ENCODE results near the gene TBCC. TPM values are rescaled to one million over a fixed set of nuclear protein-coding genes. Genes with fewer than 3 reads are reported as not detected.

The TBCC gene
- total RNA-seq, 1 experiment from 2014 or later: 36.2 TPM

- no peak for DNase-seq
- no peaks in the 10 kb centered on the region for H3K4me1 Mint-ChIP-seq (ENCODE audit: low read depth, unreplicated experiment)
- no peak overlapping the region for H3K27ac Mint-ChIP-seq (ENCODE audit: unreplicated experiment)
- peaks cover 23% of the 10 kb centered on the region for H3K36me3 Mint-ChIP-seq (ENCODE audit: insufficient read depth, unreplicated experiment)
- CTCF ChIA-PET: no interaction called here
- no TSS peak for BruUV-seq (replicated peaks)
- H3K27me3 Mint-ChIP-seq (ENCODE audit: unreplicated experiment): no peaks in the 10 kb centered on the region
- no peak overlapping the region for H3K4me3 Mint-ChIP-seq (ENCODE audit: low read depth, unreplicated experiment)
- no peaks in the 10 kb centered on the region for H3K9me3 Mint-ChIP-seq (ENCODE audit: low read depth, unreplicated experiment)
- no peak for TF ChIP-seq CTCF (IDR thresholded peaks at IDR 0.05; ENCODE audit: unreplicated experiment)
- intact Hi-C loops (cut with micrococcal nuclease; ENCODE audit: unreplicated experiment): no loop called here
These were observed 48.6 kb downstream of the TBCC start for GRCh38 chr6:42697268-42697655.

GRCh38 chr6:42696526-42697267, 49.2 kb downstream of the TBCC start:
- Mint-ChIP-seq H3K27me3 (ENCODE audit: unreplicated experiment) (no peaks in the 10 kb centered on the region), H3K4me1 (ENCODE audit: low read depth, unreplicated experiment) (no peaks in the 10 kb centered on the region), H3K27ac (ENCODE audit: unreplicated experiment) (no peak overlapping the region), H3K36me3 (ENCODE audit: insufficient read depth, unreplicated experiment) (peaks cover 25% of the 10 kb centered on the region), H3K4me3 (ENCODE audit: low read depth, unreplicated experiment) (no peak overlapping the region), H3K9me3 (ENCODE audit: low read depth, unreplicated experiment) (no peaks in the 10 kb centered on the region)
- no TSS peak for BruUV-seq (replicated peaks)
- no peak for DNase-seq
- intact Hi-C loops (cut with micrococcal nuclease; ENCODE audit: unreplicated experiment): no loop called here
- CTCF ChIA-PET: interaction anchor here (0.6 kb wide), 1 partner anchor 33 kb away, joined by 3 read pairs; no protein-coding TSS in a partner anchor
- TF ChIP-seq CTCF (IDR thresholded peaks at IDR 0.05; ENCODE audit: unreplicated experiment): no peak

GRCh38 chr6:42694586-42694985, 51.3 kb downstream of the TBCC start:
- intact Hi-C loops (cut with micrococcal nuclease; ENCODE audit: unreplicated experiment): no loop called here
- DNase-seq: no peak
- Mint-ChIP-seq H3K36me3 (ENCODE audit: insufficient read depth, unreplicated experiment) (peaks cover 38% of the 10 kb centered on the region), H3K4me3 (ENCODE audit: low read depth, unreplicated experiment) (no peak overlapping the region), H3K27me3 (ENCODE audit: unreplicated experiment) (no peaks in the 10 kb centered on the region), H3K9me3 (ENCODE audit: low read depth, unreplicated experiment) (no peaks in the 10 kb centered on the region), H3K27ac (ENCODE audit: unreplicated experiment) (no peak overlapping the region), H3K4me1 (ENCODE audit: low read depth, unreplicated experiment) (no peaks in the 10 kb centered on the region)
- CTCF ChIA-PET: interaction anchor here (0.7 kb wide), 1 partner anchor 22 kb away, joined by 4 read pairs; no protein-coding TSS in a partner anchor
- TF ChIP-seq CTCF (IDR thresholded peaks at IDR 0.05; ENCODE audit: unreplicated experiment): no peak
- no TSS peak for BruUV-seq (replicated peaks)

Other genes with a start within 250 kb of the TBCC start
- 32.4 and 32.9 TPM in 2 replicates for gene UBR2, start 182.1 kb downstream of the TBCC start, total RNA-seq (2022)
- not detected in 2 replicates for gene PRPH2, start 23.5 kb downstream of the TBCC start, total RNA-seq (2022)
- gene BICRAL, start 35.9 kb upstream of the TBCC start, total RNA-seq (2022): 17.6 and 19.2 TPM in 2 replicates
- gene RPL7L1, start 133.5 kb upstream of the TBCC start, total RNA-seq (2022): 144 and 154 TPM in 2 replicates
- not detected in 2 replicates for gene PTCRA, start 169.9 kb upstream of the TBCC start, total RNA-seq (2022)
- 57.9 and 60.7 TPM in 2 replicates for gene CNPY3, start 183.4 kb upstream of the TBCC start, total RNA-seq (2022)
- 0.45 TPM in 1 of 2 replicates, not detected in the other for gene GNMT, start 214.7 kb upstream of the TBCC start, total RNA-seq (2022)
- gene PEX6, start 233.1 kb upstream of the TBCC start, total RNA-seq (2022): 27.8 and 28.4 TPM in 2 replicates
- 49.4 and 55.8 TPM in 2 replicates for gene PPP2R5D, start 238.5 kb upstream of the TBCC start, total RNA-seq (2022)

Data from Calu3 (cell line).